Natural killer cell (primary cell): ENCODE data around the gene NTNG2. TPM values are rescaled to one million over a fixed set of nuclear protein-coding genes. Genes with fewer than 3 reads are reported as not detected.
A peak's percentile ranks its signal among the peaks of the same experiment; 100 is the strongest.

Source experiments
- ATAC-seq, 3 donors: fragments of 150-1000 bp in 2 of 3; fragments of 200-7000 bp in 1 of 3; cut with Tn5 transposase; 1 replicate in 1 of 3; 2 replicates in 2 of 3; pipeline ENCODE4 v1.10.0; 2021; ENCODE audit warnings: mild to moderate bottlenecking in 2 of 3, moderate library complexity in 2 of 3
- DNase-seq, 2 donors: peaks; one replicate each; pipeline versions ENCODE4 v3.0.0 to v3.0.0-alpha.2; 2013 to 2021; ENCODE audit warnings: mixed read lengths in 1 of 2
- H3K27ac ChIP-seq: one replicate; pipeline ENCODE4 v1.5.1; 2013; ENCODE audit warnings: mild to moderate bottlenecking, low read length
- H3K27me3 ChIP-seq: one replicate; pipeline ENCODE4 v1.6.1; 2013; ENCODE audit warnings: low read length; ENCODE audit not compliant: control insufficient read depth, insufficient read depth
- H3K36me3 ChIP-seq: one replicate; pipeline ENCODE4 v1.6.1; 2013; ENCODE audit warnings: low read length; ENCODE audit not compliant: control insufficient read depth, insufficient read depth
- H3K4me1 ChIP-seq: one replicate; pipeline ENCODE4 v1.6.1; 2013; ENCODE audit warnings: low read length; ENCODE audit not compliant: control insufficient read depth, insufficient read depth
- H3K4me3 ChIP-seq: one replicate; pipeline ENCODE4 v1.5.1; 2013; ENCODE audit warnings: low read length
- H3K9me3 ChIP-seq: one replicate; pipeline ENCODE4 v1.6.1; 2013; ENCODE audit warnings: low read length; ENCODE audit not compliant: control insufficient read depth, insufficient read depth
- H3K27ac Mint-ChIP-seq, 2 donors: one replicate each; pipeline ENCODE4 v1.8.0; 2022; ENCODE audit warnings: mild to moderate bottlenecking in 2 of 2, mixed read lengths in 2 of 2, moderate library complexity in 1 of 2
- H3K27me3 Mint-ChIP-seq, 2 donors: one replicate each; pipeline ENCODE4 v1.8.0; 2022; ENCODE audit warnings: low read depth in 2 of 2, mixed read lengths in 2 of 2
- H3K36me3 Mint-ChIP-seq: one replicate; pipeline ENCODE4 v1.8.0; 2022; ENCODE audit warnings: mixed read lengths
- H3K4me1 Mint-ChIP-seq, 2 donors: one replicate each; pipeline ENCODE4 v1.8.0; 2022; ENCODE audit warnings: mixed read lengths in 2 of 2
- H3K4me3 Mint-ChIP-seq: one replicate; pipeline ENCODE4 v1.8.0; 2022; ENCODE audit warnings: mild to moderate bottlenecking, moderate library complexity, mixed read lengths
- H3K9me3 Mint-ChIP-seq, 2 donors: one replicate each; pipeline ENCODE4 v1.8.0; 2022; ENCODE audit warnings: mixed read lengths in 2 of 2
- CTCF ChIP-seq: fragments of 200-600 bp; IDR thresholded peaks from one replicate; pipeline ENCODE4 v1.8.0; 2022; ENCODE audit warnings: antibody characterized with exemption
- WGBS: methylation state at CpG from one replicate; pipeline ENCODE4 v1.1.7; 2013; ENCODE audit warnings: missing lambda C conversion rate; ENCODE audit not compliant: insufficient coverage; 5-methylcytosine and 5-hydroxymethylcytosine counted together
- intact Hi-C: fragments of 100-400 bp; cut with micrococcal nuclease; formaldehyde crosslinking; loops from one replicate; pipeline ENCODE4 v1.14.2; 2022
- total RNA-seq, 4 donors: library from RNA; stranded (reverse); fragments of 120-200 nt in 1 of 4; gene quantifications; one replicate each; pipeline versions ENCODE4 v1.2.3 to v1.2.4, GENCODE V29; 2013 to 2022

The NTNG2 gene
- total RNA-seq, 3 donors from 2014 or later (not counting 1 experiment from before 2014, with no cell fraction given), result 23.4 to 67.2 (median 32.6) TPM

GRCh38 chr9:132166599-132166998, 4.7 kb downstream of the NTNG2 start:
- Histone ChIP-seq H3K4me1 (peaks cover 19% of the 10 kb centered on the region), H3K36me3 (no peaks in the 10 kb centered on the region), H3K27me3 (peaks cover 11% of the 10 kb centered on the region), H3K4me3 (no peak overlapping the region), H3K9me3 (no peaks in the 10 kb centered on the region), H3K27ac (no peak overlapping the region)
- ATAC-seq, result peak; percentile 19 to 46 (median 43)
- no peak for TF ChIP-seq CTCF
- DNase-seq, result peak in 1 of 2 donors; percentile 29
- Mint-ChIP-seq H3K4me1 (peaks cover 10 to 20% of the 10 kb centered on the region in 2 donors), H3K4me3 (no peak overlapping the region), H3K9me3 (no peaks in the 10 kb centered on the region), H3K36me3 (no peaks in the 10 kb centered on the region), H3K27me3 (peaks cover 22 to 42% of the 10 kb centered on the region in 2 donors), H3K27ac (no peak overlapping the region)
- 53% methylated on average over 19 of the region's 19 CpGs for WGBS
- intact Hi-C loops, result loop anchor here (5.0 kb wide), 1 partner anchor 71 kb away; no protein-coding TSS in a partner anchor

- H3K27me3 Mint-ChIP-seq, result peaks cover 21 to 39% of the 10 kb centered on the region in 2 donors
- 67% methylated on average over 7 of the region's 7 CpGs for WGBS
- Histone ChIP-seq H3K27me3 (peaks cover 11% of the 10 kb centered on the region), H3K4me1 (peaks cover 18% of the 10 kb centered on the region), H3K36me3 (no peaks in the 10 kb centered on the region), H3K27ac (no peak overlapping the region), H3K4me3 (no peak overlapping the region), H3K9me3 (no peaks in the 10 kb centered on the region)
- no peak for TF ChIP-seq CTCF
- peaks cover 8 to 17% of the 10 kb centered on the region in 2 donors for H3K4me1 Mint-ChIP-seq
- ATAC-seq (no peak), DNase-seq (no peak)
- H3K9me3 Mint-ChIP-seq, result no peaks in the 10 kb centered on the region
- H3K36me3 Mint-ChIP-seq, result no peaks in the 10 kb centered on the region
- H3K4me3 Mint-ChIP-seq, result no peak overlapping the region
- intact Hi-C loops, result loop anchor here (5.0 kb wide), 1 partner anchor 70 kb away; no protein-coding TSS in a partner anchor
- H3K27ac Mint-ChIP-seq, result no peak overlapping the region
Observed at GRCh38 chr9:132167192-132167591, 5.3 kb downstream of the NTNG2 start.

- H3K27ac Mint-ChIP-seq, result no peak overlapping the region
- intact Hi-C loops, result loop anchor here (5.0 kb wide), 1 partner anchor 69 kb away; no protein-coding TSS in a partner anchor
- H3K4me3 Mint-ChIP-seq, result no peak overlapping the region
- Histone ChIP-seq H3K9me3 (no peaks in the 10 kb centered on the region), H3K4me1 (peaks cover 7% of the 10 kb centered on the region), H3K36me3 (no peaks in the 10 kb centered on the region), H3K27me3 (peaks cover 8% of the 10 kb centered on the region), H3K27ac (no peak overlapping the region), H3K4me3 (no peak overlapping the region)
- 86% methylated on average over 8 of the region's 8 CpGs for WGBS
- no peak for TF ChIP-seq CTCF
- no peaks in the 10 kb centered on the region for H3K9me3 Mint-ChIP-seq
- DNase-seq (no peak), ATAC-seq (no peak)
- H3K27me3 Mint-ChIP-seq, result peaks cover 18 to 35% of the 10 kb centered on the region in 2 donors
- H3K4me1 Mint-ChIP-seq, result peaks cover 4 to 12% of the 10 kb centered on the region in 2 donors
- H3K36me3 Mint-ChIP-seq, result no peaks in the 10 kb centered on the region
Observed at GRCh38 chr9:132168347-132168746, 6.5 kb downstream of the NTNG2 start.

- H3K36me3 Mint-ChIP-seq, result no peaks in the 10 kb centered on the region
- 78% methylated on average over 7 of the region's 7 CpGs for WGBS
- H3K27me3 Mint-ChIP-seq, result peaks cover 20 to 32% of the 10 kb centered on the region in 2 donors
- H3K27me3 ChIP-seq, result peaks cover 6% of the 10 kb centered on the region
- no peak overlapping the region for H3K27ac ChIP-seq
- no peak for TF ChIP-seq CTCF
- intact Hi-C loops, result loop anchor here (5.0 kb wide), 1 partner anchor 68 kb away; no protein-coding TSS in a partner anchor
- H3K9me3 Mint-ChIP-seq, result no peaks in the 10 kb centered on the region
- peaks cover 1% of the 10 kb centered on the region for H3K36me3 ChIP-seq
- no peak overlapping the region for H3K27ac Mint-ChIP-seq
- H3K4me3 ChIP-seq, result no peak overlapping the region
- H3K4me1 ChIP-seq, result peaks cover 2% of the 10 kb centered on the region
- ATAC-seq, result no peak
- H3K9me3 ChIP-seq, result no peaks in the 10 kb centered on the region
- peaks cover 4 to 15% of the 10 kb centered on the region in 2 donors for H3K4me1 Mint-ChIP-seq
- no peak for DNase-seq
- H3K4me3 Mint-ChIP-seq, result no peak overlapping the region
Observed at GRCh38 chr9:132168851-132169250, 7.0 kb downstream of the NTNG2 start.
